ENCODE data around the gene DNPH1.

DNPH1 gene

DNA sequence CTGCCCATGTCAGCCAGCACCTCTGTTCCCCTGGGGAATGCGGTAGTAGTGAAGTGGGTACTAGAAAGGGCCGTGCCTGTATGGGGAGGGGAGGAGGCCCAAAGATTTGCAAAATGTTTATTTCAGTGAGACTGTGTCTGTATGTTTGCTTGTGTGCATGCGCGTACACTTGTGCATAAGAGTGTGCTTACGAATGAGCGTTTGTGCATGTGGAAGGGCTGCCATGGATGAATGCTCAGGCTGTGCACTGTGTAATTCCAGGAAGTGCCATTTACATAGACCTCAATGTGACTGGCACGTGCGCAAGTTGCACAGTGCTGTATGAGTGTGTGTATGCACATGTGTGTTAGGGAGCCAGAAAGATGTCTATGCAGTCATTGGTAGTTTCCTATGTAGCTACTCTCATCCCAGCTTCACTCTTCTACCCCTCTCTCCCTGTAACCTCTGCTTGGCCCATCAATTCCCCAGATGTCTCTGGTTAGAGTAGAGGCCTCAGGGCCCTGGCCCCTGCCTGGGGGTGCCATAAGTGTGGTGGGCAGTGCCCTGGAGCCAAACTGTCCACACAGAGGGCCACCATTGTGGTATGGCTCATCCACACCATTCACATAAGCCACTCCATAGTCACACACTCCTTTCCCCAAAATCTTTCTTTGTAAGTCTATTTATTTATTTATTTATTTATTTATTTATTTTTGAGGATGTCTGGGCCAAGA lies 42.0 kb upstream of the DNPH1 start:
- TF ChIP-seq, protein P1, sequence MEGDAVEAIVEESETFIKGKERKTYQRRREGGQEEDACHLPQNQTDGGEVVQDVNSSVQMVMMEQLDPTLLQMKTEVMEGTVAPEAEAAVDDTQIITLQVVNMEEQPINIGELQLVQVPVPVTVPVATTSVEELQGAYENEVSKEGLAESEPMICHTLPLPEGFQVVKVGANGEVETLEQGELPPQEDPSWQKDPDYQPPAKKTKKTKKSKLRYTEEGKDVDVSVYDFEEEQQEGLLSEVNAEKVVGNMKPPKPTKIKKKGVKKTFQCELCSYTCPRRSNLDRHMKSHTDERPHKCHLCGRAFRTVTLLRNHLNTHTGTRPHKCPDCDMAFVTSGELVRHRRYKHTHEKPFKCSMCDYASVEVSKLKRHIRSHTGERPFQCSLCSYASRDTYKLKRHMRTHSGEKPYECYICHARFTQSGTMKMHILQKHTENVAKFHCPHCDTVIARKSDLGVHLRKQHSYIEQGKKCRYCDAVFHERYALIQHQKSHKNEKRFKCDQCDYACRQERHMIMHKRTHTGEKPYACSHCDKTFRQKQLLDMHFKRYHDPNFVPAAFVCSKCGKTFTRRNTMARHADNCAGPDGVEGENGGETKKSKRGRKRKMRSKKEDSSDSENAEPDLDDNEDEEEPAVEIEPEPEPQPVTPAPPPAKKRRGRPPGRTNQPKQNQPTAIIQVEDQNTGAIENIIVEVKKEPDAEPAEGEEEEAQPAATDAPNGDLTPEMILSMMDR (IDR thresholded peaks at IDR 0.05) = no peak
- Histone ChIP-seq H3K27ac (no peak overlapping the region), H3K27me3 (peaks cover 3 to 32% of the 10 kb centered on the region in 2 donors)

DNA sequence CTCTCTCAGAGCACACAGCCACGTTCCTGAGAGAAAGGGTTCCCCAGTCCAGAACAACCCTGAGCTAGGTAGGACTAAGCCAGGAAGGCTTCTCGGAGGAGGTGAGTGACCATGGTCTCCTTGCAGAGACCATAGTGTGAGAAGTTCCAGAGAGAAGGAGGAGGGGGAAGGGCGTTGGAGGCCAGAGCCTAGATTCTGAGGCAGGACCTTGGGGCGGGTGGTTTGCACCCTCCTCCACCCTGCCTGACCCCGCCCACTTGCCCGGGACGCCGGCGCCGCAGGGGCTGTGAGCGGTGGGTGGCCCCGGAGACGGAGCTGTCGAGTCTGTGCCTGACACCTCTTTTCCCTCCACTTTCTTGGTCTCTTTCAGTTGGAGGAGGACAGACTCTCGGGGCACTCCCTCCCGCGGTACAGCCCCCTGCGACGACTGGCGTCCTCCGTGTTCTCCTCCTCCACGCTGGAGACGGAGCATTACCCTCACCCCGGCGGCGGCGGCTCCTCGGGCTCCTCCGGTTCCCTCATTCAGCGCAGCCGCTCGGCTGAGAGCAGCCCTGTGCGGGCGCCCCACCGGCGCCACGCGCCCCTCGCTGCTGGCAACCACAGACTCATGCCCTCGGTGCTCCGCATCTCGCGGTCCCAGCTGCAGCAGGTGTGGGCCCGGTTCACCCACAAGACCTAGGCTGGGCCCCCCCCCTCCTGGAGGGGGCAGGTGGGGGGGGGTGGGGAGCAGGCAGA lies 40.2 kb upstream of the DNPH1 start:
- no peaks in the 10 kb centered on the region for H3K9me3 ChIP-seq
- H3K27me3 ChIP-seq = peaks cover 0 to 14% of the 10 kb centered on the region in 2 donors
- H3K27ac ChIP-seq = peak overlapping the region; percentile 45 to 48
- intact Hi-C loops (cut with DNase I; ENCODE audit: low total_unique reads) = loop anchor here (10.0 kb wide), 1 partner anchor 235 kb away; no protein-coding TSS in a partner anchor
- TF ChIP-seq, protein P1 (IDR thresholded peaks at IDR 0.05) = no peak
- no peak for DNase-seq
- peak overlapping the region; percentile 41 to 52 for H3K4me3 ChIP-seq
- H3K36me3 ChIP-seq = no peaks in the 10 kb centered on the region
- peaks cover 0 to 26% (median 25%) of the 10 kb centered on the region in 4 donors for H3K4me1 ChIP-seq

More for the DNA sequence above, 42.0 kb upstream of the DNPH1 start:
- intact Hi-C loops (cut with DNase I; ENCODE audit: low total_unique reads) = no loop called here
- Histone ChIP-seq H3K4me3 (no peak overlapping the region), H3K36me3 (no peaks in the 10 kb centered on the region), H3K9me3 (no peaks in the 10 kb centered on the region), H3K4me1 (peaks cover 0 to 36% (median 36%) of the 10 kb centered on the region in 4 donors)
- no peak for DNase-seq

DNA sequence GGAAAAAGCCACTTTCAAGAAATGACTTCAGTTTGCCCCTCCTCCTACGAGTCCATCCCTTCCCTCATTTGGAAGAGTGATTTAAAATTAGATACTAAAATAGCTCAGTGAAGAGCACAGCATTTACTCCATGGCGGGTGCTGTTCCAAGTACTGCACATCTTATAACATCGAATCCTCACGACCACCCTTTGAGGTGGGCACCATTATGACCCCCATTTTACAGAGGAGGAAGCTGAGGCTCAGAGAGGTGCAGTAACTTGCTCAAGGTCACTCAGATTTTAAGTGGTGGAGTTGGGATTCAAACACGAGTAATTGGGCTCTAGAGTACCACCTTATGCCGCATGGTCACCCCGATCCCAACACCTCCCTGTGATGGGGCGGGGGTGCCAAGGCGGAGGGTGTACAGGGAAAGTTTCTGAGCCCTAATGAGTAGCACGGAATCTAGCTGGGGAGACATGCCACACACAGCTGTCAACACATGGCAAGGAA lies 39.5 kb upstream of the DNPH1 start:
- peaks cover 0 to 7% of the 10 kb centered on the region in 2 donors for H3K27me3 ChIP-seq
- peak overlapping the region; percentile 41 to 52 for H3K4me3 ChIP-seq
- H3K27ac ChIP-seq = peak overlapping the region; percentile 45 to 48
- H3K9me3 ChIP-seq = no peaks in the 10 kb centered on the region
- H3K4me1 ChIP-seq = peaks cover 0 to 26% (median 25%) of the 10 kb centered on the region in 4 donors
- no peaks in the 10 kb centered on the region for H3K36me3 ChIP-seq
- intact Hi-C loops (cut with DNase I; ENCODE audit: low total_unique reads) = loop anchor here (10.0 kb wide), 1 partner anchor 236 kb away; no protein-coding TSS in a partner anchor
- no peak for DNase-seq
- TF ChIP-seq, protein P1 (IDR thresholded peaks at IDR 0.05) = no peak

DNA sequence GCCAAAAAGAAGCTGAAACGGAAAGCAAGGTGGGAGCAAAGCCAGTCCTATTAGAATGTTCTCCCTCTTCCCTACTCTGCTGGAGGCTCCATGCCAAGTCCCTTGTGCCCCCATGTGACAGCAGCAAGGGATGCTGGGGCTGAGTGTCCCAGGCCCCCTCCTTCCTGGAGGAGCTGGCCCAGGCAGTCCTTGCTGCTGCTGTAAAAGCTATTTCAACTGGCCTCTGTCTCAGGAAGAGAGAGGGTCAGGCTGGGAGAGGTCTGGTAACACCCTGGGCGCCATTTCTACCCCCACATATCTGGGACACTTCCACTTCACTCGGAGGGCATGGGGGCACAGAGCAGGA lies 39.0 kb upstream of the DNPH1 start:
- H3K27me3 ChIP-seq = peaks cover 0 to 2% of the 10 kb centered on the region in 2 donors
- H3K27ac ChIP-seq = peak overlapping the region; percentile 45 to 48
- intact Hi-C loops (cut with DNase I; ENCODE audit: low total_unique reads) = loop anchor here (10.0 kb wide), 1 partner anchor 236 kb away; no protein-coding TSS in a partner anchor
- H3K4me3 ChIP-seq = no peak overlapping the region
- H3K4me1 ChIP-seq = peaks cover 0 to 26% (median 25%) of the 10 kb centered on the region in 4 donors
- H3K36me3 ChIP-seq = no peaks in the 10 kb centered on the region
- TF ChIP-seq, protein P1 (IDR thresholded peaks at IDR 0.05) = no peak
- DNase-seq = peak in 1 of 2 donors; percentile 42
- no peaks in the 10 kb centered on the region for H3K9me3 ChIP-seq

DNA sequence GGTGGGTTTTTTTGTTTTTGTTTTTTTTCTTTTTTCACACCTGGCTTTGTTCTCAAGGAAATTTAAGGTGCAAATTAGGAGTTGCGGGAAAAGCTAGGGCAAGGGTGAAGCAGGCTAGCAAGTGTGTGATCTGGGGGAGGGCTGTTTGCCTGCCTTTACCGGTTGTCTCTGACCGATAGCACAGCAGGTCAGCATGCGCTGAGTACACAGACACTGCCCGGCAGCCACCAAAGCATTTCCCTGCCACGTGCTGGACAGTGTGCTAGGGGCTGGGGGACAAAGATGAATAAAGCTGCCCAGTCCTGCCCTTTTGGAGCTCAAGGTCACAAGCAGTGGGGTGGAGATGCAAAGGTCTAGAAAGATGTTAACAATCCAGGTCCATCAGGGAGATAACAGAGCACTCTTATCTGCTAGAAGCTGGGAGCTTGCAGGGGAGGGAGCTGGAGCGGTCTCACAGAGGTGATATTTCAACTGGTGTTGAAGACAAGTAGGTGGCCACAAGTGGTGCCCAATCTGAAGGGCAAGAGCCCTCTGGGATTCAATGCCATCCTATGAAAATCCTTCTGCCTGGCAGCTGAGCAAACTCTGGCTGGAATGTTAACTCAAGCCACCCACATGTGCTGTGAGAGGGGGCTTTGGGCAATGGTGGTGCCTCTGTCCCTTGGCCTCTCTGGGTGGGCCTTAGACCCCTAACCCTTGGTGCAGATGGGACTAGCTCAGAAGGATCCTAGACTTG lies 38.5 kb upstream of the DNPH1 start:
- Histone ChIP-seq H3K4me3 (no peak overlapping the region), H3K27me3 (no peaks in the 10 kb centered on the region), H3K9me3 (no peaks in the 10 kb centered on the region), H3K27ac (peak overlapping the region; percentile 45 to 48), H3K36me3 (no peaks in the 10 kb centered on the region), H3K4me1 (peaks cover 0 to 26% (median 25%) of the 10 kb centered on the region in 4 donors)
- DNase-seq = no peak
- intact Hi-C loops (cut with DNase I; ENCODE audit: low total_unique reads) = loop anchor here (10.0 kb wide), 1 partner anchor 237 kb away; no protein-coding TSS in a partner anchor
- TF ChIP-seq, protein P1 (IDR thresholded peaks at IDR 0.05) = no peak

Data from tibial artery (tissue), 4 donors.